ENCODE measurements around the gene UBXN4.

DNA sequence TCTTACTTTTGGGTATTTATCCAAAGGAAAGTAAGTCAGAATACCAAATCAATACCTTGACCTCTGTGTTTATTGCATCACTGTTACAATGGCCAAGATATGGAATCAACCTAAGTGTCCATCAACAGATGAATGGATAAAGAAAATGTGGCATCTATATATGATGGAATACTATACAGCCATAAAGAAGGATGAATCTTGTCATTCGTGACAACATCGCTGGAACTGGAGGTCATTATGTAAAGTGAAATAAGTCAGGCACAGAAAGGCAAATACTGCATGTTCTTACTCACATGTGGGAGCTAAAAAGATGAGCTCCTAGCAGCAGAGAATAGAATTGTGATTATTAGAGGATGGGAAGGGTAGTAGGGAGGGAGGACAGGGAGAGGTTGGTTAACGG is 60.7 kb downstream of the UBXN4 start:
- TF ChIP-seq, protein P1, sequence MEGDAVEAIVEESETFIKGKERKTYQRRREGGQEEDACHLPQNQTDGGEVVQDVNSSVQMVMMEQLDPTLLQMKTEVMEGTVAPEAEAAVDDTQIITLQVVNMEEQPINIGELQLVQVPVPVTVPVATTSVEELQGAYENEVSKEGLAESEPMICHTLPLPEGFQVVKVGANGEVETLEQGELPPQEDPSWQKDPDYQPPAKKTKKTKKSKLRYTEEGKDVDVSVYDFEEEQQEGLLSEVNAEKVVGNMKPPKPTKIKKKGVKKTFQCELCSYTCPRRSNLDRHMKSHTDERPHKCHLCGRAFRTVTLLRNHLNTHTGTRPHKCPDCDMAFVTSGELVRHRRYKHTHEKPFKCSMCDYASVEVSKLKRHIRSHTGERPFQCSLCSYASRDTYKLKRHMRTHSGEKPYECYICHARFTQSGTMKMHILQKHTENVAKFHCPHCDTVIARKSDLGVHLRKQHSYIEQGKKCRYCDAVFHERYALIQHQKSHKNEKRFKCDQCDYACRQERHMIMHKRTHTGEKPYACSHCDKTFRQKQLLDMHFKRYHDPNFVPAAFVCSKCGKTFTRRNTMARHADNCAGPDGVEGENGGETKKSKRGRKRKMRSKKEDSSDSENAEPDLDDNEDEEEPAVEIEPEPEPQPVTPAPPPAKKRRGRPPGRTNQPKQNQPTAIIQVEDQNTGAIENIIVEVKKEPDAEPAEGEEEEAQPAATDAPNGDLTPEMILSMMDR (conservative IDR thresholded peaks at IDR 0.05): no peak
- no peak for TF ChIP-seq ZFX (IDR thresholded peaks at IDR 0.05)

Data from C4-2B (cell line).